GM12872 (cell line): ENCODE data around the gene KRTAP9-9.

Experiments
- TF ChIP-seq, protein P1 (sequence below): IDR thresholded peaks from 3 replicates; pipeline ENCODE4 v1.5.1; 2011; ENCODE audit warnings: low read depth, mild to moderate bottlenecking, low read length, moderate library complexity; ENCODE audit not compliant: insufficient read depth

KRTAP9-9 gene

DNA sequence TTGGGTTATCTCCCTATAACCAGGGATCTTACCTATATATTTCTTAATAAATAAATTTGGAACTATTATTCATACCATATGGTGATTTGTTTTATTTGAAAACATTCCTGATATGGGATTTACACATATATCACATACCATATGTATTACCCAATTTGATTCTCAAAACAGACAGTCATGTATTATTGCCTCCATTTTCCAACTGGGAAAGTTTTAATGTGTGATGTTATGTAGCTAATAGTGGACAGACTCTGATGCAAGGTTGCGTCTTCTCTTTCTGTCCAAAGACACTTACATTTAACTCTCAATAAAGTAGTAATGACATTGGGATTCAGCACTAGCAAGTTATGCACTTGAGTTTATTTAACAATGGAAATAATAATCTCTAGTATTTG lies 1.1 kb downstream of the KRTAP9-9 start:
- TF ChIP-seq, protein P1, sequence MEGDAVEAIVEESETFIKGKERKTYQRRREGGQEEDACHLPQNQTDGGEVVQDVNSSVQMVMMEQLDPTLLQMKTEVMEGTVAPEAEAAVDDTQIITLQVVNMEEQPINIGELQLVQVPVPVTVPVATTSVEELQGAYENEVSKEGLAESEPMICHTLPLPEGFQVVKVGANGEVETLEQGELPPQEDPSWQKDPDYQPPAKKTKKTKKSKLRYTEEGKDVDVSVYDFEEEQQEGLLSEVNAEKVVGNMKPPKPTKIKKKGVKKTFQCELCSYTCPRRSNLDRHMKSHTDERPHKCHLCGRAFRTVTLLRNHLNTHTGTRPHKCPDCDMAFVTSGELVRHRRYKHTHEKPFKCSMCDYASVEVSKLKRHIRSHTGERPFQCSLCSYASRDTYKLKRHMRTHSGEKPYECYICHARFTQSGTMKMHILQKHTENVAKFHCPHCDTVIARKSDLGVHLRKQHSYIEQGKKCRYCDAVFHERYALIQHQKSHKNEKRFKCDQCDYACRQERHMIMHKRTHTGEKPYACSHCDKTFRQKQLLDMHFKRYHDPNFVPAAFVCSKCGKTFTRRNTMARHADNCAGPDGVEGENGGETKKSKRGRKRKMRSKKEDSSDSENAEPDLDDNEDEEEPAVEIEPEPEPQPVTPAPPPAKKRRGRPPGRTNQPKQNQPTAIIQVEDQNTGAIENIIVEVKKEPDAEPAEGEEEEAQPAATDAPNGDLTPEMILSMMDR = no peak

DNA sequence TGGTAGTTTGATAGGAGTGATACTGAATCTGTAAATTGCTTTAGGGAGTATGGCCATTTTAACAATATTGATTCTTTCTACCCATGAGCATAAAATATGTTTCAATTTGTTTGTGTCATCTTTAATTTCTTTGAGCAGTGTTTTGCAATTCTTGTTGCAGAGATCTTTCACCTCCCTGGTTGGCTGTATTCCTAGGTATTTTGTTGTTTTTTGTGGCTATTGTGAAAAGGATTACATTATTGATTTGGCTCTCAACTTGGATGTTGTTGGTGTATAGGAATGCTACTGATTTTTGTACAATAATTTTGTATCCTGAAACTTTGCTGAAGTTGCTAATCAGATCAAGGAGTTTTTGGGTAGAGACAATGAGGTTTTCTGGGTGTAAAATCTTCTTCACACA lies 3.2 kb downstream of the KRTAP9-9 start:
- TF ChIP-seq, protein P1 = no peak

DNA sequence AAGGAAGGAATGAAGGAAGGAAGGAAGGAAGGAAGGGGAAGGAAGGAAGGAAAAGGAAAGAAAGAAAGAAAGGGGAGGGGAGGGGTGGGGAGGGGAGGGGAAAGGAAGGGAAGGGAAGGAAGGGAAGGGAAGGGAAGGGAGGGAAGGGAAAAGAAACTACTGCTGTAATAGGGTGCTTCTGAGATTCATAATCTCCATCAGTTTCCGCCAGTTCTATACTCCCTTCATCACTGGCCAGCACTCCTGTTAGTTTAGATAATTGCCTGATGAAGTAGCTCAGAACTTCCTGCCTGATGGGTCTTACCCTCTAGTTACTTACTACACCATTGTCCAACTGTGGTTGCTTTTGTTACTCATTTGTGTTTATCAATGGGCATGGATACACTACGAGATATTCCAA lies 8.0 kb downstream of the KRTAP9-9 start:
- TF ChIP-seq, protein P1 = no peak

DNA sequence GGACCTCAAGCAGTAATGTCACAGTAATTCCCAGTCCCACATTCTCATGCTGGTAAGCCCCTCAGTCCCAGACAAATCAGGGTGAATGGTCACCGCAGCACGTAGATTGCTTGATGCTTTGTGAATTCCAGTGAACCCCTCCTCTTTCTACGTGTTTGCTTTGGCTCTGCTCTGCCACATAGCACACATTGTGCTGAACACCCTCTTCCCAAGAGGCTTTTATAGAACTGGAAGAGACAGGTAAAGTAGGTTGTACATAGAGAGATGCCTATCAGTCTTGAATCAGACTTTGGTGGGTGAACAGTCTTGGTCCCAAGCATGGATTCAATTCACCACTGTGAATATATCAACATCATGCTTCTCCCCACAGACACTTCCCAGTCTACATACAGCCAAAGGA lies 9.4 kb downstream of the KRTAP9-9 start:
- TF ChIP-seq, protein P1 = no peak

DNA sequence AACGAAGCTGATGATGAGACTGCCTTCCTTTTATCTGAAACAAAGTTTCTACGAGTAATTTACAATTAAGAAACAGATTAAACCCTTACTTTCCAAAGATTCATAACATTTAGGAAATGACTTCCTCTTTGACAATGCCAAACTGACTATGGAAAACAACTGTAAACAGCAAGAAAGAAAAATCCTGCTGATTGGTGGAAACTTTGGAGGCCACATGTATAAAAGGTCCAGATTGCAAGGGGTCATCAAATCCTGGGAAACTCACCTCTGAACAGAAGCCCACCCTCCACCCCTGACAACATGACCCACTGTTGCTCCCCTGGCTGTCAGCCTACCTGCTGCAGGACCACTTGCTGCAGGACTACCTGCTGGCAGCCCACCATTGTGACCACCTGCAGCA lies 9.9 kb downstream of the KRTAP9-9 start, which contains the start of gene KRTAP9-6:
TSS of gene KRTAP9-6 (plus strand) at position 301 of the 400 bp plus-strand sequence. CDS start at position 301, 0 bp downstream.
- TF ChIP-seq, protein P1 = no peak

DNA sequence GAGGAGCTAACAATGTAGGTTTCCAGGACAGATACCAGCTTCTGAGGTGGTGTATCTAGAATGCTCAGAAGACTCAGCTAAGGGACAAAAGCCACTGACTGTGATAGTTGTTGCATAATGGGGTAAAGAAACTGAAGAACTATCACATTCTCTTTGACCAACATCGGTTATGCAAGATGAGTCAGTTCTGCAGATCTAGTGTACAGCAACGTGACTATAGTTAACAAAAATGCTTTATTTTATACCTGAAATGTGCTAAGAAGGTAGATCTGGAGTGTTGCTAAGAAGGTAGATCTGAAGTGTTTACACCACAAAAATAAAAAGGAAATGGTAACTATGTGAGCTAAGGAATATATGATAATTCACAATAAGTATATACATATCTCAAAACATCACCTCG lies 12.5 kb downstream of the KRTAP9-9 start:
- TF ChIP-seq, protein P1 = no peak

DNA sequence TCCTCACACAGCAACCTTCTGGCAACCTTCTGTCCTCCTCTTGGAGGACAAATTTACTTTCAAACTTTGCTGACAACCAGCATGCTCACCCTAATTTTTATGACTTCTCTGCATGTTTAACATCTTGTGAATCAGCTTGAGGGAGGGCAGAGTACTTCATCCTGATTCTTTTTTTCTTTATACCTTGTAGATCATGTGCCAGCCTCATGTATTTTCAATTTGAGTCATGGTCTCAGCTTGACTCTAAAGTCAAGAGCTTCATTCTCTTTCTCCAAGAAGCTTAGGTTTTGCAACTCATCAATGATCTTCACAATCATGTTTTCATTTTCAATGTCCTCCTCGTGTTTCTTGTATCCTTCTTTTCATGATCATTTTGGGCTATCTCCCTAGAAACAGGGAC lies 16.7 kb downstream of the KRTAP9-9 start:
- TF ChIP-seq, protein P1 = no peak
